ENCODE data around the gene CNTN2. TPM values are rescaled to one million over a fixed set of nuclear protein-coding genes. Genes with fewer than 3 reads are reported as not detected.

Gene CNTN2
- total and polyA plus RNA-seq, 2 of the 4 experiments (the other 2 are of a cell fraction) = not detected

DNA sequence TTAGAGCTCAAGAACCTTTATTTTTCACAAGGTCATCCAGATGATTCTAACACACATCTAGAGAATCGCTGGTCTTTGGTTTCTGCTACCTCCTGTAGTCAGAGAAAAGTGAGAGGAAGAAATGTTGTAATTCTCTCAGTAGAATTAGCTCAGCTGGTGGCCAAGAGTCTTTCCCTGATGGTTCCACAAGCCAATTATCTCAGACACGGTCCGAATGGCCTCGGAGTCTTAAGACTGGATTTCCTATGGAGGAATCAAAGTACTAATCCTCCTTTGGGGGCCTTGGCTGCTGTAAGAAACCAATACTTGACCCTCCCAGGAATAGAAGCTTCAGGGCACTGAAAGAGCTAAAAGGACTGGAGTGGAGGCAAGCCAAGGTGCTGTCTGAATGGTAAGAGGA is 39.4 kb downstream of the CNTN2 start:
- H3K4me2 ChIP-seq (ENCODE audit: low read depth, low read length) = no peak overlapping the region
- no peak overlapping the region for H4K91ac ChIP-seq (ENCODE audit: insufficient read depth, low read depth, low read length)
- no peak overlapping the region for H3K4me3 ChIP-seq (ENCODE audit: insufficient read depth, low read depth, low read length)
- H3K18ac ChIP-seq (ENCODE audit: low read depth, low read length) = no peak overlapping the region
- peaks cover 12% of the 10 kb centered on the region for H3K36me3 ChIP-seq (ENCODE audit: control insufficient read depth, insufficient read depth, low read length)
- no peak overlapping the region for H3K4ac ChIP-seq (ENCODE audit: low read depth, low read length)
- ATAC-seq (ENCODE audit: low read depth) (no peak), DNase-seq (no peak)
- no peak overlapping the region for H2AK5ac ChIP-seq (ENCODE audit: low read depth, low read length)
- no peak overlapping the region for H2BK20ac ChIP-seq (ENCODE audit: low read depth, low read length)
- H2AFZ ChIP-seq (replicated peaks; ENCODE audit: low read length, poor library complexity) = no peak overlapping the region
- ChIA-PET POLR2A (ENCODE audit: unreplicated experiment) (no interaction called here), CTCF (interaction anchor here (2.6 kb wide), 1 partner anchor 20 kb away, joined by 10 read pairs; no protein-coding TSS in a partner anchor)
- no peak overlapping the region for H2BK120ac ChIP-seq (ENCODE audit: low read depth, low read length)
- intact Hi-C loops (cut with micrococcal nuclease) (no loop called here), in situ Hi-C loops (cut with MboI; ENCODE audit: low sequenced_read_pairs) (no loop called here), dilution Hi-C loops (cut with HindIII; ENCODE audit: low sequenced_read_pairs, unreplicated experiment) (no loop called here)
- H2AK9ac ChIP-seq (replicated peaks; ENCODE audit: low read depth, low read length, poor library complexity) = no peak overlapping the region
- no peak overlapping the region for H2BK5ac ChIP-seq (ENCODE audit: low read depth, low read length, poor library complexity, severe bottlenecking)
- H3K14ac ChIP-seq (replicated peaks; ENCODE audit: low read depth, low read length) = no peak overlapping the region
- H3K56ac ChIP-seq (ENCODE audit: extremely low read depth, insufficient read depth, low read length) = no peak overlapping the region
- no peaks in the 10 kb centered on the region for H4K20me1 ChIP-seq (ENCODE audit: insufficient read depth, low read length)
- TF ChIP-seq NFE2L2 (IDR thresholded peaks at IDR 0.05; ENCODE audit: low read depth, low read length) = no peak
- no peak for TF ChIP-seq ELK1 (IDR thresholded peaks at IDR 0.05; ENCODE audit: borderline replicate concordance, low read depth, low read length)
- TF ChIP-seq MAFK (IDR thresholded peaks at IDR 0.05; ENCODE audit: low read depth, low read length) = no peak
- no peak for TF ChIP-seq MAZ (IDR thresholded peaks at IDR 0.05; ENCODE audit: borderline replicate concordance, low read depth, low read length)
- no peak for TF ChIP-seq FOS (IDR thresholded peaks at IDR 0.05; ENCODE audit: low read depth, low read length)
- TF ChIP-seq SMC3 (IDR thresholded peaks at IDR 0.05; ENCODE audit: low read depth, low read length) = no peak
- TF ChIP-seq BHLHE40 (IDR thresholded peaks at IDR 0.05; ENCODE audit: low read depth, low read length) = no peak
- TF ChIP-seq MXI1 (IDR thresholded peaks at IDR 0.05; ENCODE audit: borderline replicate concordance, low read depth, low read length) = no peak
- TF ChIP-seq CTCF (conservative IDR thresholded peaks at IDR 0.05; ENCODE audit: low read depth, low read length) = no peak
- TF ChIP-seq CEBPB (IDR thresholded peaks at IDR 0.05; ENCODE audit: low read depth, low read length) = no peak
- TF ChIP-seq RFX5 (IDR thresholded peaks at IDR 0.05; ENCODE audit: low read depth, low read length) = no peak
- no peak for TF ChIP-seq CHD1 (IDR thresholded peaks at IDR 0.05; ENCODE audit: low read depth, low read length)
- no peak for TF ChIP-seq POLR2A (IDR thresholded peaks at IDR 0.05; ENCODE audit: low read depth, low read length)
- TF ChIP-seq USF2 (IDR thresholded peaks at IDR 0.05; ENCODE audit: low read depth, low read length) = no peak
- TF ChIP-seq RAD21 (IDR thresholded peaks at IDR 0.05; ENCODE audit: low read length) = no peak
- no peak for TF ChIP-seq RCOR1 (IDR thresholded peaks at IDR 0.05; ENCODE audit: insufficient replicate concordance, low read length)
- H3K4me1 ChIP-seq (ENCODE audit: control insufficient read depth, insufficient read depth, low read length) = no peaks in the 10 kb centered on the region
- H3K9me1 ChIP-seq (ENCODE audit: insufficient read depth, low read length) = no peaks in the 10 kb centered on the region
- H3K23ac ChIP-seq (ENCODE audit: low read depth, low read length) = no peak overlapping the region
- H3K79me1 ChIP-seq (ENCODE audit: low read depth in 1 of 2, low read length in 2 of 2) = peaks cover 0 to 3% of the 10 kb centered on the region in 2 experiments; a peak in 1 of 4 replicates
- no peaks in the 10 kb centered on the region for H3K27me3 ChIP-seq (ENCODE audit: control insufficient read depth, insufficient read depth, low read length)
- no TSS peak for BruUV-seq (replicated peaks)
- H4K5ac ChIP-seq (ENCODE audit: low read depth, low read length) = no peak overlapping the region
- WGBS, 2 experiments (ENCODE audit: extremely low coverage in 2 of 2, insufficient read length in 1 of 2) = no CpG with 5 or more reads among the region's 4 CpGs
- no peaks in the 10 kb centered on the region for H3K9me3 ChIP-seq (ENCODE audit: control insufficient read depth, insufficient read depth, low read length)
- H4K8ac ChIP-seq (ENCODE audit: low read depth in 2 of 2, low read length in 2 of 2) = no peak overlapping the region
- H3K9ac ChIP-seq (ENCODE audit: low read depth, low read length) = no peak overlapping the region
- no peak overlapping the region for H2BK15ac ChIP-seq (ENCODE audit: low read depth, low read length)
- H3K27ac ChIP-seq (ENCODE audit: insufficient read depth, low read length) = no peak overlapping the region
